ENCODE measurements around the gene MMP26.
"Not testable (repeated sequence)": the region's sequence is repeated elsewhere in the genome, so short reads cannot be mapped to it uniquely, and the experiment has no call there.

MMP26 gene

GRCh38 chr11:4704054-4704789 lies at the start of gene MMP26:
Gene MMP26 (plus strand): TSS chr11:4704784.
- DNase-seq: no peak

- no peak for DNase-seq
Measured at GRCh38 chr11:4658629-4659445, 45.7 kb upstream of the MMP26 start.

GRCh38 chr11:4662876-4663275 lies 41.7 kb upstream of the MMP26 start:
- no peak for DNase-seq

GRCh38 chr11:4664183-4664582 lies 40.4 kb upstream of the MMP26 start:
- no peak for DNase-seq

- no peak for DNase-seq
Measured at GRCh38 chr11:4664786-4665185, 39.8 kb upstream of the MMP26 start.

GRCh38 chr11:4665424-4665823 lies 39.2 kb upstream of the MMP26 start:
- no peak for DNase-seq

GRCh38 chr11:4671741-4672140 lies 32.8 kb upstream of the MMP26 start:
- no peak for DNase-seq

GRCh38 chr11:4672470-4672869 lies 32.1 kb upstream of the MMP26 start:
- DNase-seq: no peak

GRCh38 chr11:4673781-4674180 lies 30.8 kb upstream of the MMP26 start:
- DNase-seq: no peak

- no peak for DNase-seq
Measured at GRCh38 chr11:4677948-4678347, 26.6 kb upstream of the MMP26 start.

GRCh38 chr11:4680341-4680740 lies 24.2 kb upstream of the MMP26 start:
- DNase-seq: no peak

GRCh38 chr11:4682623-4683419 lies 21.8 kb upstream of the MMP26 start:
- no peak for DNase-seq

- DNase-seq: no peak
Measured at GRCh38 chr11:4684631-4685285, 19.8 kb upstream of the MMP26 start.

GRCh38 chr11:4695442-4695841 lies 9.1 kb upstream of the MMP26 start:
- no peak for DNase-seq

GRCh38 chr11:4697585-4697984 lies 7.0 kb upstream of the MMP26 start, which contains the start of gene OR51E2:
Gene OR51E2 (minus strand): TSS chr11:4697853. CDS start chr11:4682711, 15,142 bp downstream.
- DNase-seq: no peak

GRCh38 chr11:4699697-4700435 lies 4.7 kb upstream of the MMP26 start:
- peak; percentile 70 for DNase-seq

- DNase-seq: no peak
Measured at GRCh38 chr11:4700436-4700820, 4.2 kb upstream of the MMP26 start.

- DNase-seq: no peak
Measured at GRCh38 chr11:4704790-4705334, 278 bp downstream of the MMP26 start.

- DNase-seq: no peak
Measured at GRCh38 chr11:4713241-4713640, 8.7 kb downstream of the MMP26 start.

- DNase-seq: no peak
Measured at GRCh38 chr11:4714300-4714699, 9.7 kb downstream of the MMP26 start.

- DNase-seq: not testable (repeated sequence)
Measured at GRCh38 chr11:4722616-4723534, 18.3 kb downstream of the MMP26 start.

Measured in activated CD4-positive, alpha-beta T cell treated with anti-CD3 and anti-CD28 coated beads, Interleukin-2, Interleukin-6, amounts not matched to agents 100 ng/mL and 50 ng/mL, durations not matched to agents 16 hours and 8 hours (primary cell).